ENCODE results near the gene RNU11.
"Not testable (repeated sequence)": the region's sequence is repeated elsewhere in the genome, so short reads cannot be mapped to it uniquely, and the experiment has no call there.

The RNU11 gene

DNA sequence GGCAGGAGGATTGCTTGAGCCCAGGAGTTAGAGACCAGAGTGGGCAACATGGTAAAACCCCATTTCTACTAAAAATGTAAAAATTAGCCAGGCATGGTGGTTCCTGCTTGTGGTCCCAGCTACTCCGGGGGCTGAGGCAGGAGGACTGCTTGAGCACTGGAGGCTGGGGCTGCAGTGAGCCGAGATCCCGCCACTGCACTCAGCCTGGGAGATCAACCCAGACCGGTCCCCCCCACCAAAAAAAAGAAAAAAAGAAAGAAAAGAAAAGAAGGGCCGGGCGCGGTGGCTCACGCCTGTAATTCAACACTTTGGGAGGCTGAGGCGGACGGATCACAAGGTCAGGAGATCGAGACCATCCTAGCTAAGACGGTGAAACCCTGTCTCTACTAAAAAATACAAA lies 18.4 kb downstream of the RNU11 start:
- DNase-seq, result no peak

DNA sequence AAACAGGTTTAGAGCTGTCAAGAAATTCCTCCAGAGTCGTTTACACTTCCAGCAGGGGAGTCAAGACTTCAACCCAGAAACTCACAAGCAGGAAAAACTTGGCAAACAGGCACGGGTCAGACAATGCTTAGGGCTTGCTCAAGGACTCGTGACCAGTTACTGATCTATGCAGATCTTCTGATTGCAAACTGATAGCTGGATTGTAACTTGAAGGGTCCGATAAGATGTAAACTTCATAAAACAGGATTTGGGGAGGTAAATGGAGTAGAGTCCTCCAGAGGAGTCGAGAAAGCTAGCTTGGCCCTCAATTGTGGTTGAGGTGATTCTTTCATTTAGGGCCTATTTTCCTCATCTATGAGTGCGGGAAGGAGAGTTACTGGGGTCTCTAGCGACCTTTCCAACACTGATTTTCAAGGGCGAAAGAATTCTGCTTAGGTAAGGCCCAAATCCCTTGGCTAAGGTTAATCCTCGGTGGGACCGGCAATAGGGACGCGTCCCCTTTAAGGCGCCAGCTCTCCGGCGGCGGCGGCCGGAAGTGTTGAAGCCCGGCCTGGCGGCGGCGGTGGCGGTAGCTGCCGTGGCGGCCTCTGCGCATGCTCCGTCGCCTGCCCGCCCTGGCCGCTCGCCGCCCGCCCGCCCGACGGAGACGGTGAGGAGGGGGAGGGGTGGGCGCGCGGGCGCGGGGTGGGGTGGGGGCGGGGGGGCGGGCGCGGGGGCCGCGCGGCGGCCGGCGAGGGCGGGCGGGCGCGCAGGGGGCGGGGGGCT lies 20.0 kb downstream of the RNU11 start, which contains the start of gene GMEB1:
GMEB1 (plus strand) TSS at position 594 of the 765 bp plus-strand sequence. CDS start 14,829 bp downstream, outside the sequence.
- DNase-seq, result peak; percentile 66

DNA sequence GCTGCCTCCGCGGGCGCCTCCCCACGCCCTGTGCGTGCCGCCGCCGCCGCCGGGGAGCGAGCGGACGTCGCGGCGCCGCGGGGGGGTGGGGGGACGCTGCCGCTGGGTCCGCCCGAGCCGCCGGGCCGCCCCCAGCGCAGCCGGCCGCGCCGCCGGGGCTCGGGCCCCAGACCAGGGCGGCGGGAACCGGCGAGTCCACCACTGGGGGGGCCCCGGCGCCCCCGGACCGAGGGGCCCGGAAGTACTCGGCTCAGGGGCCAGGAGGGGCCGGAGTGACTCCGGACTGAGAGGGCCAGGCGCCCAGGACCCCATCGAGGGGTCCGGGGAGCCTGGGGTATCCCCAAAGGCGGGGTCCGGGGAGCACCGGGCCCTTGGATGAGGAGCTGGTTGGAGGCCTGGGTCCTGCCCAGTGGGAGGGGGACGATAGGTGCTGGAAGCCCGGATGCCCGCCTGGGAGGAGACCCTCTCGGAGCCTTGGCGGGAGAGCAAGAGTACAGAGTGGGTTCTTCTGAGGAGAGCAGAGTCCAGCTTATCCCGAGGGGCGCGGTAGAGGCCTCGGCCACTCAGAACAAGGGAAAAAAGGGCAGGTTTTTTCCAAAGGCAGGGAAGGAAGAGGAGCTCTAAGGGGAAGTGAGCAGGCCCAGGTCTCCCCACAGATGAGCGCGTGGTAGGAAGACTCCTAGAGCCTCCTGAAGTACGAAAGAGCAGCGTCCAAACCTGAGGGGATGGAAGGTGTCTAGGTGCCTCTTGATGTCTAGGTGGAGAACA lies 20.7 kb downstream of the RNU11 start:
- no peak for DNase-seq

DNA sequence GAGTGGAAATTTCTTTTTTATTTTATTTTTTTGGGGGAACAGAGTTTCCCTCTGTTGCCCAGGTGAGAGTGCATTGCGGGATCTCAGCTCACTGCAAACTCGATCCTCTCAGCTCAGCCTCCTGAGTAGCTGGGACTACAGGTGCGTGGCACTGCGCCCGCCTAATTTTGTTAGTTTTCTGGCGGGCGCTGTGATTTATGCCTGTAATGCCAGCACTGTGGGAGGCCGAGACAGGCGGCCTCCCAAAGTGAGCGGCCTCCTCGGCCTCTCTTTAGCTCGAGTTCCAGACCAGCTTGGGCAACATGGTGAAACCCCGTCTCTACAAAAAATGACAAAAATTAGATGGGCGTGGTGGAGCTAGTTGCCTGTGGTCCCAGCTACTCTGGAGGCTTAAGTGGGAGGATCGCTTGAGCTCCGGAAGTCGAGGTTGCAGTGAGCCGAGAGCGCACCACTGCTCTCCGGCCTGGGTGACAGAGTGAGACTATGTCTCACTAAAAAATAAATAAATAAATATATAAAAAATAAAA lies 22.9 kb downstream of the RNU11 start:
- no peak for DNase-seq

DNA sequence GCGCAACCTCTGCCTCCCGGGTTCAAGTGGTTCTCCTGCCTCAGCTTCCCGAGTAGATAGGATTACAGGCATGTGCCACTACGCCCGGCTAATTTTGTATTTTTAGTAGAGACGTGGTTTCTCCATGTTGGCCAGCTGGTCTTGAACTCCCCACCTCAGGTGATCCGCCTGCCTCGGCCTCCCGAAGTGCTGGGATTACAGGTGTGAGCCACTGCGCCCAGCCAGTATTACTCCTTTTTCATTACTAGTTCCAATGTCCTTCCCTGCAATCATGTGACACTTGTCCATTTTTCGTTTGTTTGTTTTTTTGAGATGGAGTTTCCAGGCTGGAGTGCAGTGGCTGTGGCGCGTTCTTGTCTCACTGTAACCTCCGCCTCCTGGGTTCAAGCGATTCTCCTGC lies 24.6 kb downstream of the RNU11 start:
- not testable (repeated sequence) for DNase-seq

DNA sequence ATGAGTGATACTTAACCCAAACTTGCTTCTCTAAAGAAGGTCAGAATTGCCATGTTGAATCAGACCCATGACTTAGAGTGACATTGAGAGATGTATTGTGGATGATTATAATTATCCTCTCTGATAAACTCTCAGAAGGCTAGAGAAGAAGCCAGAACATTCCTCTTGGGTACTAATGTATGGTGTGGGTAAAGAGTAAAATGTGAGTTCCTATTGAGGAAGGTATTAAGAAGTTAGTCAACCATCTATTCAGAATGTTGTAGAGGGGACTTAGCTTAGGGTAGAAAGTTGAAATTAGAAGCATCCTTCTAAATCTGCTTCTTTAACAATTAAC lies 27.5 kb downstream of the RNU11 start:
- no peak for DNase-seq

DNA sequence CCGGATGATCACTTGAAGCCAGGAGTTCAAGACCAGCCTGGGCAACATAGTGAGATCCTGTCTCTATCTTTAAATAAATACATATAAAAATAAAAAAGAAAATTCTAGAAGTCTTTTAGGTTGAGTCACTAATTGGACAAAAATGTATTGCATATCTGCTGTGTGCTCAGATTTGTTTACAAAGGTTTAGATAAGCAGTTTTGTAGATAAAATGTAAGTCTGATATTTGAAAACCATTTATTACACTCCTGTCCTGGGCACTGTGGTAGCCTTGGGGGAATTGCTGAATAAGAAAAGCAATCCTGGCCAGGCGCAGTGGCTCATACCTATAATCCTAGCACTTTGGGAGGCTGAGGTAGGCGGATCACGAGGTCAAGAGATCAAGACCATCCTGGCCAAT lies 31.8 kb downstream of the RNU11 start:
- no peak for DNase-seq

DNA sequence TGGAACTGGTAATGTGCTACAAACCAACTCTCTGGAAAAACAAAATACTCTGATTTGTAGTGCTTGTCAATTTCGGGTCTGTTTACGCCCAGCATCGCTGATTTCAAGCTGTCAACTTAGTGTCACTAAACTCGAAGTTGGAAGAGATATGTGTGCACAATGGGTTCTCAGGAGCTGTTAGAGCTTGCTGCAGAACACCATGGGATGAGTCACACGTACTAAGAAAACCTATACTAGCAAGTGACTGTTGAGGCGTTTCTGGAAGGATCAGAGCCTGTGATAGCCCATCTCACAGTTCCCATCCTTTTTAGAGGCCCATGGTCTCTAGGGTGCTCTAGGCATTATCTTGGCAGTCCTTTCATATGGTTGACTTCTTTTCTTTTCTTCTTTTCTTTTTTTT lies 34.4 kb downstream of the RNU11 start:
- no peak for DNase-seq

DNA sequence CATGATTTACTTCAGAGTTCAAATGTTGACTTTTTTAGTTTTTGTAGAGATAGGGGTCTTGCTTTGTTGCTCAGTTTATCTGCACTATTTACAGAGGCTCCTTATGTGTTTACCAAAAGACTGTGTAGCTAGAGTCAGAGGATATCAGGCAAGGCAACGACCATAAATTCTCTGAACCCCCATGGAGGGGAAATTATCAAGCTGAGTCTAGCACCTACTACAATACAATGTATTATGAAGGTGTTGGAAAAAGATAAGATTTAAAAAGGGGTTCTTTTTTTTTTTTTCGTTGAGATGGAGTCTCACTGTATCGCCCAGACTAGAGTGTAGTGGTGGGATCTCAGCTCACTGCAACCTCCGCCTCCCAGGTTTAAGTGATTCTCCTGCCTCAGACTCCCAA lies 36.5 kb downstream of the RNU11 start:
- no peak for DNase-seq

DNA sequence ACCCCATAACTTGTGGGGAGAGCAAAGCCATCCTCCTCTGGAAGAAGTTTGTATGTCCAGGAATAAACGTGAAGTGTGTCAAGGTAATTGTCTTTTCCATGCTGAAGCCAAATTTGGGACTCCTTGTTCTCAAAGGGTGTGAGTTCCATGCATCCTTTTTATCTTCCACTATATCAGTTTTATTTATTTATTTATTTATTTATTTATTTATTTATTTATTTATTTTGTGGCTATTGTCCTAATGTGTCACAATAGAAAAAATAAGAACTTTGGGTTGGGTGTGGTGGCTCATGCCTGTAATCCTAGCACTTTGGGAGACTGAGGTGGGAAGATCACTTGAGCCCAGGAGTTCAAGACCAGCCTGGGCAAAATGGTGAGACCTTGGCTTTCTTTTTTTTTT lies 43.2 kb downstream of the RNU11 start:
- DNase-seq, result not testable (repeated sequence)

All from NCI-H510A (cell line).